OCI-LY1 (cell line): ENCODE results near the gene EGFL7.

Experiments
- H2AFZ ChIP-seq: fragments of 200-600 bp; sonication (generic), shearing (Covaris generic); 2 replicates; pipeline ENCODE4 v1.6.0; 2014; ENCODE audit warnings: antibody characterized with exemption, mild to moderate bottlenecking, low read length
- H3F3A ChIP-seq: fragments of 200-600 bp; sonication (generic), shearing (Covaris generic); 2 replicates; pipeline ENCODE4 v1.6.0; 2014; ENCODE audit warnings: mild to moderate bottlenecking, antibody characterized with exemption, low read length, moderate library complexity; ENCODE audit not compliant: insufficient read depth
- H3K27ac ChIP-seq: fragments of 200-600 bp; sonication (generic); 2 replicates; pipeline ENCODE4 v1.5.1; 2014; ENCODE audit warnings: low read length, mixed run types, mild to moderate bottlenecking, low read depth; ENCODE audit not compliant: poor library complexity, severe bottlenecking
- H3K27me3 ChIP-seq: fragments of 200-600 bp; sonication (generic); 2 replicates; pipeline ENCODE4 v1.6.0; 2014; ENCODE audit warnings: antibody characterized with exemption, mild to moderate bottlenecking, low read length, moderate library complexity; ENCODE audit not compliant: insufficient read depth
- H3K36me3 ChIP-seq: fragments of 200-600 bp; sonication (generic); 2 replicates; pipeline ENCODE4 v1.6.1; 2014; ENCODE audit warnings: mild to moderate bottlenecking, antibody characterized with exemption, low read length, moderate library complexity, mixed read lengths; ENCODE audit not compliant: insufficient read depth
- H3K4me1 ChIP-seq: fragments of 200-600 bp; sonication (generic); 2 replicates; pipeline ENCODE4 v1.5.1; 2014; ENCODE audit warnings: mild to moderate bottlenecking, low read length, moderate library complexity; ENCODE audit not compliant: insufficient read depth, severe bottlenecking
- H3K4me2 ChIP-seq: fragments of 200-600 bp; sonication (generic), shearing (Covaris generic); 2 replicates; pipeline ENCODE4 v1.6.1; 2014; ENCODE audit warnings: low read length
- H3K4me3 ChIP-seq: fragments of 200-600 bp; sonication (generic); 2 replicates; pipeline ENCODE4 v1.5.1; 2014; ENCODE audit warnings: low read length, low read depth, mild to moderate bottlenecking, mixed read lengths; ENCODE audit not compliant: poor library complexity, severe bottlenecking
- H3K79me2 ChIP-seq: fragments of 200-600 bp; shearing (Covaris generic); 2 replicates; pipeline ENCODE4 v1.6.1; 2016; ENCODE audit warnings: mixed run types, low read length, mixed read lengths; ENCODE audit not compliant: insufficient read depth
- H3K9ac ChIP-seq: fragments of 200-600 bp; sonication (generic), shearing (Covaris generic); 2 replicates; pipeline ENCODE4 v1.6.1; 2014; ENCODE audit warnings: mild to moderate bottlenecking, low read length, mixed read lengths
- H3K9me2 ChIP-seq: fragments of 200-600 bp; sonication (generic), shearing (Covaris generic); 2 replicates; pipeline ENCODE4 v1.6.1; 2014; ENCODE audit warnings: low read depth, mild to moderate bottlenecking, low read length, mixed read lengths
- H3K9me3 ChIP-seq: fragments of 200-600 bp; shearing (Covaris generic); 2 replicates; pipeline ENCODE4 v1.6.1; 2014; ENCODE audit warnings: low read length, mixed read lengths
- H4K20me1 ChIP-seq: fragments of 200-600 bp; sonication (generic), shearing (Covaris generic); 2 replicates; pipeline ENCODE4 v1.6.0; 2016; ENCODE audit warnings: mild to moderate bottlenecking, low read length; ENCODE audit not compliant: insufficient read depth
- EZH2 ChIP-seq: fragments of 200-600 bp; sonication (generic), shearing (Covaris generic); IDR thresholded peaks from 2 replicates; pipeline ENCODE4 v1.8.0; 2017; ENCODE audit warnings: borderline replicate concordance, mixed run types, mild to moderate bottlenecking, antibody characterized with exemption, low read length, moderate library complexity, mixed read lengths
- TF ChIP-seq, protein P1 (sequence below): fragments of 200-600 bp; sonication (generic), shearing (Covaris generic); IDR thresholded peaks from 2 replicates; pipeline ENCODE4 v1.5.1; 2017; ENCODE audit warnings: mild to moderate bottlenecking, antibody characterized with exemption, low read length, moderate library complexity, mixed read lengths

The EGFL7 gene

DNA sequence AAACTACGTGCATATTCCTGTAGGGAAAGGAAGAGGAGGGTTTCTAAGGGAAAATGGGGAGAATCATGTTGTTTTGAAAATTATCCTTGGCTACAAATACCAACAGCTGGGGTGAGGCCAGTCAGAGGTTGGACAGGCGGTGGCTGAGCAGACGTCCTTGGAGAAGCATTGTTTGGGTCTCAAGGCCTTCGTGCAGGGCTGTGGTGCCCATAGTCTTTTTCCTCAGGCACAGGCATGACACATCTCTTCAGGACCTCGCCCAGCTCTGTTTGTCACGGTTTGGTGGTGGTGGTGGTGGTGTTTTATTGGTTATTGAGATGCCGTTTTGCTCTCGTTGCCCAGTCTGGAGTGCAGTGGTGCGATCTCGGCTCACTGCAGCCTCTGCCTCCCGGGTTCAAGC, 27.8 kb upstream of the EGFL7 start:
- Histone ChIP-seq H3K4me2 (no peak overlapping the region), H3K79me2 (no peaks in the 10 kb centered on the region), H3K9ac (no peak overlapping the region), H3K9me2 (no peaks in the 10 kb centered on the region), H3F3A (no peaks in the 10 kb centered on the region), H3K4me3 (no peak overlapping the region), H3K9me3 (no peaks in the 10 kb centered on the region), H2AFZ (no peak overlapping the region), H3K27me3 (peaks cover 5% of the 10 kb centered on the region; the same call in 1 of the 2 replicates), H3K27ac (no peak overlapping the region), H3K36me3 (no peaks in the 10 kb centered on the region), H3K4me1 (no peaks in the 10 kb centered on the region), H4K20me1 (no peaks in the 10 kb centered on the region)
- TF ChIP-seq EZH2, result no peak

DNA sequence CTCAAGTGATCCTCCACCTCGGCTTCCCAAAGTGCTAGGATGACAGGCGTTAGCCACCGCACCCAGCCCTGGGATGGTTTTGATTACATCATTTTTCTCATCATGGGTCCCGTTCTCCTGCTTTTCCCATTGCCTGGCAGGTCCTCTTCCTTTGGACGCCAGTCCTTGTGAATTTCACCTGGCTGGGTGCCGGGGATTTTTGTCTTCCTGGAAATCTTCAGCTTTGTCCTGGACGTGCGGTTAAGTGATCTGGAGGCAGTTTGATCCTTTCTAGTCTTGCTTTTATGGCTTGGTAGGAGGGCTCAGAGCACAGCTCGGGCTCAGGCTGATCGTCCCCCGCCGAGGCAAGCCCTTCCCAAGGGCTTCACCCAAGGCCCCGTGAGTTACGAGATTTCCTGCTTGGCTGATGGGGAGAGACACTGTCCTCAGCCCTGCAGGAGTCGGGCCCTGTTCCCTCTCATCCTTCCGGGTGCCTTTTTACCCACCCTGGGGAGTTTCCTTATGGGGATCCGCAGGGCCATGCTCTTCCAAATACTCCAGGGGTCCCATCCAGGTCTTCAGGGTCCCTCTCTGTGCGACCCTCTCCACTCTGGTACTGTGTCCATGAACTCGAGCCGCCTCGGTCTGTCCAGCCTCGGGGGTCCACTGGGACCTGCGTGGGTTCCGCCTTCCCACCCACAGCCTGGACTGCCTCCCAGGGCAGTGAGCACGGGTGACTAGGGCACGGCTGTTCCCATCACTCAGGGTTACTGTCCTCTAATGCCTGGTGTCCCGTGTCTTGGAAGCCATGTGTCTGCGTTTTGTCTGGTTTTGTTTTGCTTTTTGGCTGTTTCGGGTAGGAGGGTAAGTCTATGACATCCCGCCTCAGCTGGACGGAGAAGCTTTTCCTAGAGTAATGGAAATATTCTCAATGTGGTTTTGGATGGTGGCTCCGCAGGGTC, 22.3 kb upstream of the EGFL7 start:
- H3K4me3 ChIP-seq, result no peak overlapping the region
- no peak overlapping the region for H3K27ac ChIP-seq
- no peaks in the 10 kb centered on the region for H3K9me3 ChIP-seq
- H4K20me1 ChIP-seq, result no peaks in the 10 kb centered on the region
- H3K36me3 ChIP-seq, result no peaks in the 10 kb centered on the region
- TF ChIP-seq, protein P1, sequence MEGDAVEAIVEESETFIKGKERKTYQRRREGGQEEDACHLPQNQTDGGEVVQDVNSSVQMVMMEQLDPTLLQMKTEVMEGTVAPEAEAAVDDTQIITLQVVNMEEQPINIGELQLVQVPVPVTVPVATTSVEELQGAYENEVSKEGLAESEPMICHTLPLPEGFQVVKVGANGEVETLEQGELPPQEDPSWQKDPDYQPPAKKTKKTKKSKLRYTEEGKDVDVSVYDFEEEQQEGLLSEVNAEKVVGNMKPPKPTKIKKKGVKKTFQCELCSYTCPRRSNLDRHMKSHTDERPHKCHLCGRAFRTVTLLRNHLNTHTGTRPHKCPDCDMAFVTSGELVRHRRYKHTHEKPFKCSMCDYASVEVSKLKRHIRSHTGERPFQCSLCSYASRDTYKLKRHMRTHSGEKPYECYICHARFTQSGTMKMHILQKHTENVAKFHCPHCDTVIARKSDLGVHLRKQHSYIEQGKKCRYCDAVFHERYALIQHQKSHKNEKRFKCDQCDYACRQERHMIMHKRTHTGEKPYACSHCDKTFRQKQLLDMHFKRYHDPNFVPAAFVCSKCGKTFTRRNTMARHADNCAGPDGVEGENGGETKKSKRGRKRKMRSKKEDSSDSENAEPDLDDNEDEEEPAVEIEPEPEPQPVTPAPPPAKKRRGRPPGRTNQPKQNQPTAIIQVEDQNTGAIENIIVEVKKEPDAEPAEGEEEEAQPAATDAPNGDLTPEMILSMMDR, result no peak
- TF ChIP-seq EZH2, result no peak
- peaks cover 3% of the 10 kb centered on the region; the same call in 1 of the 2 replicates for H3K27me3 ChIP-seq
- no peaks in the 10 kb centered on the region for H3F3A ChIP-seq
- no peaks in the 10 kb centered on the region for H3K79me2 ChIP-seq
- H3K4me2 ChIP-seq, result no peak overlapping the region
- no peak overlapping the region for H3K9ac ChIP-seq
- H3K4me1 ChIP-seq, result no peaks in the 10 kb centered on the region
- H2AFZ ChIP-seq, result no peak overlapping the region
- no peaks in the 10 kb centered on the region for H3K9me2 ChIP-seq

DNA sequence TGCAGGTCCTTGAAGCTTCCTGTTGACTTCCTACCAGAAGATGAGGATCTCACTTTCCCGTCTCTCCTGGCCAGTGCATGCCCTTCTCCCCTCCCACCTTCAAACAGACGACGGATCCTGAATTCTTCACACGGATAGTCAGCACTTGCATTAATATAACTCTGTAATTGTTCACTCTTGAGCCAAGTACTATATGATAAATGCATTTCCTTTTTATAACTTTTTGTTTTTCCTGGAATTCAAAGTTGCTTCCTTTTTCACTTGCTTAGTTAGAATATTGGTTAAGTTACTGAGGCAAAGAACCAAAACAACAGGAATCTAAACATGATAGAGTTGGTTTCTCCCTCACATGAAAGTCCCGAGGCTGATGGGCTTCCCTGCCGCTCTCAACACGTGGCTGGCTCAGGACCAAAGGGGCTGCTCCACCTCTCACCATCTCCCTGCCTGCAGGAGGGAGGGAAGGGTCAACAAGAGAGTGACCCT, 20.2 kb upstream of the EGFL7 start:
- Histone ChIP-seq H3K4me2 (no peak overlapping the region), H3K9ac (no peak overlapping the region)

More for the DNA sequence above, 20.2 kb upstream of the EGFL7 start:
- H3K9me2 ChIP-seq, result no peaks in the 10 kb centered on the region
- peaks cover 10% of the 10 kb centered on the region; the same call in 1 of the 2 replicates for H3K27me3 ChIP-seq
- no peaks in the 10 kb centered on the region for H3K9me3 ChIP-seq
- no peak overlapping the region for H3K4me3 ChIP-seq
- H2AFZ ChIP-seq, result no peak overlapping the region
- H4K20me1 ChIP-seq, result no peaks in the 10 kb centered on the region
- TF ChIP-seq EZH2, result no peak
- TF ChIP-seq, protein P1, result no peak
- H3K36me3 ChIP-seq, result no peaks in the 10 kb centered on the region
- no peaks in the 10 kb centered on the region for H3K79me2 ChIP-seq
- H3K4me1 ChIP-seq, result no peaks in the 10 kb centered on the region
- H3F3A ChIP-seq, result no peaks in the 10 kb centered on the region
- no peak overlapping the region for H3K27ac ChIP-seq
